HG02588 (cell line): ENCODE measurements around the gene GPATCH11.
A peak's percentile ranks its signal among the peaks of the same experiment; 100 is the strongest.

Source experiments
- ATAC-seq: cut with Tn5 transposase; IDR thresholded peaks from one replicate; pipeline ENCODE4 v1.9.1; 2021; ENCODE audit warnings: mild to moderate bottlenecking, moderate library complexity; ENCODE audit not compliant: unreplicated experiment

GPATCH11 gene

DNA sequence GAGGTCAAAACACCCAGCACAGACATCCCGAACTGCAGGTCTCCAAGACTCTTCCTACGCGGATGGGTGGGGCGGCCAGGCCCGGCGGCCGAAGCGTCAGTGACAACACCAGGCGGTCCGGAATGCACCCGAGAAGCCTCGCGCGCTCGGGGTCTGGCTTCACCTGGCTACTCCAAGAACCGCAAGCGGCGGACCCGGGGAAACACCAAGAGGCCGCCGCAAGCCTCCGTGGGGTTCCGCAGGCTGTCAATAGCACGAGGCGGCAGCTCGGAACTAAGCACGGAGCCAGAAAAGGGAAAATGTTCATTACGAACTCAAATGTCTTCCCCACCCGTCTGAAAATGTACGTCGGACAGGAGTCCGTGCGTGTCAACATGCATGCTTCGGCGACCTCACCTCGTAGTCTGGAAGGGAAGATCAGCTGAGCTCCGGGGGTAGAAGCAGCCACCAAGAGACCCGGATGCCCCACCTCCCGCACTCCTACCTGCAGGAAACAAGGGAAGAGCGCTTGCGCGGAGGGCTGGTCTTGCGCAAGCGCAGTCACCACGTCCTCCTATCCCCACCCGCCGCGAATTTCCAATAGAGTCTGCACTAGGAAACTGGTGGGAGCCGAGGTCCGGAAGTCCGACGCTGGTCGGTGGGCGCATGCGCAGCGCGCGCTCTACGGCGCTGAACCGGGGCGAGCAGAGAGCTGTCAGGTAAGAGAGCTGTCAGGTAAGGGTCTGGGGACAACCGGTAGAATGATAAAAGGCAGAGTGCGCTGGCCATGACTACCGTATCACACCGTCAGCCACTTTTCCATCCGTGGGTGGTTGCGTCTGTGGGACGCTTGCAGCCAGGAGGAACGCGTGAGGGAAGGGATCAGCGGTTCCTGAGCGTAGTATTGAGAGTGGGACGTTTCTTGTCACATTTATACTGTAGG, at the start of gene GPATCH11, which contains the start of gene HEATR5B:
Gene GPATCH11 (plus strand): TSS at position 646 of the 922 bp plus-strand sequence. CDS start 3,864 bp downstream, outside the sequence.
Gene HEATR5B (minus strand): TSS at position 500 of the 922 bp plus-strand sequence. CDS start 958 bp downstream, outside the sequence.
- ATAC-seq: peak; percentile 83

DNA sequence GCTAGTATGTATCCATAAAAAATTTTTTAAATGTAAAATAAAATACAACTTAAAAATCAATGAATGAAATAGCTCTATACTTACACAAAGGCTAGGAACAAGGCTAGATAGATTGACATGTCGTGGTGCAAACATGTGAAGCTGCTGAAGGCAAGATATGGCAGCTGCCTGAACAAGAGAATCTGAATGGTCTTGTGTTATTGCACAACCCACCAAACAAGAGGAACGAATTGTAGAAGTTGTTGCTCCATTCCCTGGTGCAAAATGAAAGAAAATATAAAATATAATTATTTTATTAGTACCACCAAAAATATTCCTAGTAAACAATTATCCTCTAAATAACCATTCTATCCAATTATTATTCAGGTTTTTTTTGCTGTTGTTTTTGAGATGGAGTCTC, 46.5 kb upstream of the GPATCH11 start:
- ATAC-seq: no peak

DNA sequence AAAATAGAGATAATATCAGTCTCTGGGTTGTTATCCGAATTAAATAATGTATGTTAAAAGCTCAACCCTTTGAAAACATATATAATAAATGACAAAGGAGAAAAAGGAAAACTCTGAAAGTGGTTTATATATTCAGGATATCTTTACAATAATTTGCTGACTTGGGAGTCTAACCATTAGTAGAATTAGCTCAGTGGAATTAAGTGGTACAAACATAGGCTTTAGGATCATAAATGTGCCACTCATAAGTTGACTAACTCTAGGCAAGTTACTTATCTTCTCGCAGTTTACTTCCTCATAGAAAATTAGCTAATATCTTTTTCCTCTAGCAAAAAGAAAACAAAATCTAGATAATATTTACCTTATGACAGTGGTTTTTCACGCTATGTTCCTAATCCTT, 44.7 kb upstream of the GPATCH11 start:
- ATAC-seq: no peak

DNA sequence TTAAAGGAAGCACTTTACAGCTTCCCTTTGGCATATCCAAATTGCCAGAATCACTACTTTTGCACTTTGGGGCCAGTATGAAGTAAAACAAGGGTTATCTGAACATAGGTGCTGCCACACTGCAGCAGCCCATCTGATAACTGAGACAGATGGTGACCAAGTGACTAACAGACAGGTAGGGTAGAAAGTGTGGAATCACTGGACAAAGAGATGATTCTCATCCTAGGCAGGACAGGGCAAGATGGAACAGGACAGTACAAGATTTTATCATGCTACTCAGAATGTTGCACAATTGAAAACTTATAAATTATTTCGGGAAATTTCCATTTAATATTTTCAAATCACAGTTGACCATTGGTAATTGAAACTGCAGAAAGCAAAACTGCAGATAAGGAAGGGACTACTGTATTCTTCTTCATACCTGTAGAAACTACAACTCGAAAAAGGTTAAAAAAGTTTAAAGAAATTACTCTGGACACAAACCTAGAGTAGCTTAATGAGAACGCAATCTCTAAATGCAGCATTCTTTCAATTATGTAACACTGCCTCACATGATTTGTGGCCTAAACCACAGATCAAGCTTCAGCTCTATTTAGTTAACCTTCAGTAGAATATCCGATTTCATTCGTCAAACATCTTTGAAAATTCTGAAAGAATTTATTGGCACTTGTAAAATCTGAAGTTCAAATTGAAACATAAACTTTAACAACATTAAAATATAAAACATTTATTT, 31.6 kb upstream of the GPATCH11 start:
- no peak for ATAC-seq

DNA sequence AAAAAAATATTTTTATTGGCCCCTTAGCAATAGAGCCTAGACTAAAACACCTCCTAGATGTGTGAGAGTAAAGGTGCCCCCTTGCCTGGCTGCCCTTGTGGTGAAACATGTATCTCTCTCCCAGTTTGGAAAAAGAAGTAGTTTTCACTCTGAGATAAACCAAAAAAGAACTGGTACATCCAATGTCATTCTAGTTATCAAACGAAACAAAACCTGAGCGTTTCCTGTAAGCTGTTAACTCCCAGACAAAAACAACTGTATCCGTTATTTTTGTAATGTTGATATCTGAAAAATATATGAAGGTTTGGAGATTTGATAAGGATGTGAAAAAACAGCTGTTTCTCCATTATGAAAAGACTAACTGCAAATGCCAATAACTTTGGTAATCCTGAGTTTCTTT, 24.5 kb upstream of the GPATCH11 start:
- ATAC-seq: no peak

DNA sequence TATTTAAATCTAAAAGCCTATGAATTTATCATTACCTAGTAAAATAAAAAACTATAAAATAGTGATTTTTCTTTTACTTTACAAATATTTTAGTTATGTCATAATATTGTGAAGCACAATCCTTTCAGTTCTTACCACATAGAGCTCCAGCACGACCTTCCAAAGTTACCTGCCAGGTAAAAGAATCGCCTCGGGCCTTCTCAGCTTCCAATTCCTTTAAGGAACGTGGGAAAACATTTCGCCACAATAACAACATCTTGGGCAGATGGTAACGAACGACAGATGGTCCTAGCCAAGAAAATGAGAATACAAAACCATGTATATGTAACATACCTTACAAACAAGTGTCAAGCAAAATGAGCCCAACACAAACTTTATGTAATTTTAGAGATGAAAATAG, 23.9 kb upstream of the GPATCH11 start:
- no peak for ATAC-seq

DNA sequence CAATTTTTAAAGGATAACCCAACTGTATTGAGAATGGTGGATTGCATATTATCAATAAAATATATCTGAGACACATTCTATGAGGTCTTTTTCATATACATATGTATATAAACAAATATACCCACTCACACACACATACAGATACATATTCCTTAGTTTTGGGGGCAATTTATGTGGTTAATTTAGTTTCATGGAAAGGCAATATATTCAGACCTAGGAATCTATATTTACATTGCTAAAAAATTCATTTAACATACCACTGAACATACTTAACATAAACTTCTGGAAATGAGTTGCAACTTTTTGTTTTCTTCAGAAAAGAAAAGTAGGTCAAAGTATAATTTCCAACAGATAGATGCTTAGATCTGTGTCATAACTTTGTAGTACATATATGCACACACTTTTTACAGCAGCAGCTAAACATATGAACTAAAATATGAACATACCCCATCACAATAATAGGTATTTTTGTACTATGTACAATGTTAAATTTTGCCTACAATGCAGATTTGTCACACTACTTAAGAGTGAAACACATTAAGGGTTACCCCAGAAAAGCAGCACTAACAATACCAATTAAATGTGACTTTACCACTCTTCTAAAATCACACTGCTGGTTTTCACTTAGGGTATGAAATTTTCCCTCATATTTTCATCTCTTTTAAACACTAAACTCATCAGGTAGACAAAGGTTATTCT, 23.2 kb upstream of the GPATCH11 start:
- no peak for ATAC-seq

DNA sequence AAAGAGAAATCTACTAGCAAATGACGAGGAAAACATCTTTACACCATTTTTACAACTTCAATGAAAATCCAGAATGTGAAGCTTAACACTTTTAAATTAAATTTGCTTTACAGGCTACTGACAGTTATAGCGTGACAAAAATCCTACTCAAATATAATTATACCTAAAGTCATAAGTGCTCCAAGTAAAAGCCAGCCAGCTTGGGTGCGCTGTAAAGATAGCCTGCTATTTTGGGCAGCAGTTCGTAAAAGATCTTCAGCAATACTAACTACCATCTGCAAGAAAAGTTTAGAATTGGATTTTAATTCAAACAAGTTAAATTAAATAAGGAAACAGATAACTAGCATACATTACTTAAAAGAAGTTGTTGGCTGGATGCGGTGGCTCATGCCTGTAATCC, 22.5 kb upstream of the GPATCH11 start:
- no peak for ATAC-seq

DNA sequence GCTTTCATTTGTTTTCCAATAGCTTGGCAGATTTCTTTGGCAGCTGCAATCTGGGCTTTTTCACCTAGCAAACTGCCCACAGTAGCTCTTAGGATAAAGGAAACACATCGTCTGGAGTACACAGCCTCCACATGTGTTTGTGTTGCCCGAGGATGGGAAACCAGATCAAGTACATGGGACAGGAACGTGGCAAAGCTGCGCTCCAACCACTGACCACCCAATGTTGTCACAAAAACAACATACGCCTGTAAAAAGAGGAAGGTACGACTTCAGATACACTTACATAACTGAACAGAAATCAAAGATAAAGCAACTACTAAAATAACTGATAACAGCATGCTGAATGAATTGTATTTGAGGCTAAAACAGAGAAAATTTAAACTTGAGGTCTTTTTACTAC, 15.6 kb upstream of the GPATCH11 start:
- no peak for ATAC-seq

DNA sequence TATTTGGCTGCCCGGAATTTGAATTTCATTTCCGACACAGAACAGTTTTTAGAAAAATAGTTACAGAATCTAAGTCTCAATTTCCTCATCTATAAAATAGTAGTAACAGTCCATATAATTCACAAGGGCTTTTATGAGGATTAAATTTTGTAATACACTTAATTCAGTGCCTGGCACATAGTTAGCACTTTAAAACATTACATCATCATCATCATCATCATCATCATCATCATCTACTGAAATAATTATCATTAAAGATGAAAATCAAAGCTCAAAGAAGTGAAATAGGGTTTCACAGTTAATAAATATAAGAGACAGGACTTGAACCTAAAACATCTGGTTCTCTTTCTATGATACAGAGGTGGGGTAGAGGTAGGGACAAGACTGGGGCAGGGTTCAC, 13.4 kb upstream of the GPATCH11 start:
- no peak for ATAC-seq

DNA sequence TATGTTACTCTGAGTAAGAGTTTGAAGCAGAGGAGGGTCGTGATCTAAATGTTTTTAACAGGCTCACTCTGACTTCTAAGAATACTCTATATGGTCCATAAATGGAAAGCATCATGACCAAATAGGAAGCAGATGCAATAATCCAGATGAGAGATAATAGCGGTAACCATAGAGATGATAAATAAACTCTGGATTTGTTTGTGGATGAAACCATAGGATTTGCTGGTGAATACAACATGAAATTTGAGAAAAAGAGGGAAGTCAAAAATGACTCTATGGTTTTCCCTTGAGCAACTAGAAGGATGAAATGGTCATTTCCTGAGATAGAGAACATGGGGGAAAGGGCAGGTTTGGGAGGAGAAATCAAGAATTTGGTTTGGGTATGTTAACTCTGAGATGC, 4.1 kb upstream of the GPATCH11 start:
- no peak for ATAC-seq

DNA sequence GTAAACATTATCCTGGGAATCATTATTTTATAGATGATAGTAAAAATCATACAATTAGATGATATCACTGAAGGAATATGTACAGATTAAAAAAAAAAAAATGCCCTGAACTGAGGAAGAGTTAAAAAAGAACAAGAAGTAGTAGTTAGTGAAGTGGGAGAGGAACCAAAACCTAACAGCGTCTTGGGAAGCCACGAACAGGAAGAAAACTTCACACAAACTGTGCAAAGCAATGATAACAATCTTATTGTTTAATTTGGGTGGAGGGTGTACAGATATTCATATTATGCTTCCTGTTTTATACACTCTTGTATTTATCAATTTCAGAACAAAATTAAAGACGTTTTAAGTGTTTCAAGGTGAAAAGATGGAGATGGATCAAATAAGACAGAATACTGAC, 3.6 kb upstream of the GPATCH11 start:
- ATAC-seq: no peak

DNA sequence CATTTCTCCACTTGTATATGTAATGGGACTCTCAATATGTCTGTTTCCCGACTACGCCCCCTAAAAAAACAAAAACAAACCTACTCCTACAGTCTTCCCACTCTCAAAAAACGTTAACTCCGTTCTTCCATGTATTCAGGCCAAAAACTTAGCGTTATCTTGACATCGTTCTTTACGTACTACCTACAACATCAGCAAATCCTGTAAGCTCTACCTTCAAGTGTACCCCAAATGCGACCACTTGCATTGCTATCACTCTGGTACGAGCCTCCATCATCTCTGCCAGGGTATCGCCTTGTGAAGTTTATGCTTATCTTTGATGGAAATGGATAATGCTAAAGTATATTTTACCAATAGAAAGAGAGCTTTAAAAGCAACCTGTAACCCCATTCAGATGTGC, 479 bp downstream of the GPATCH11 start:
- ATAC-seq: no peak

DNA sequence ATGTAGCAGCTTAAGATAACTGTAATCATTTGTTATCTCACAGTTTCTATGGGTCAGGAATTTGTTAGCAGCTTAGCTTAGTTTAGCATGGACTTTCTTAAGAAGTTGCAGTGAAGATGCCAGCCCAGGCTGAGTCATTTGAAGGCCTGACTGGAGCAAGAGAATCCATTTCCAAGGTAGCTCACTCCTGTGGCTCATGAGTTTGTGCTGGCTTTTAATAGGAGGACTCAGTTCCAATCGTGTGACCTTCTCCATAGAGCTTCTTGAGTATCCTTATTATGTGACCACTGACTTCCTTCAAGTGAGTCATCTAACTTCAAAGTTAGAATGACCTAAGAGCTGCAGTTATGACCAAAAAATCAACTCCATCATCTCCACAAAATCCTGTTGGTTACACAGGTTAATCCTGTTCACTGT, 1.4 kb downstream of the GPATCH11 start:
- ATAC-seq: no peak

DNA sequence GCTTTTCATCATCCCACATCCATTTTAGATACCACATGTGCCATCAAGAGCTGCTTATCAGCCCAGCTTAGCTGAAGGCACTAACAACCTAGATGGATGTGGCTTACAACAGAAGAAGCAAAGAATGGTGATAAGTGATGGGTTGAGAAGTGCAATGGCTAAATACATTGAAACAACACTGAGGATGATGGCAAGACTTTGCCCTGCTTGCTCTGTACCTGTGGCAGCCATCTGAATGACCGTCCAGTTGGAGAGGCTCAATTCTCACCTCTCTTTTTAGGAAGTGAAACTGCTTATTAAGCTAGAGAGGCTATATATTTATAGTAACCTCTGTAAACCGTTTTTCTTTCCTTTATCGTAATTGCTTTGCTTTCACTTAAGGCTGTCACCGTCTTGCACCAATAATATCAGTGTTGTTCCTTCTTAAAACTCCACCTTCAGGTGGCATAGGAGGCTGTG, 5.7 kb downstream of the GPATCH11 start:
- ATAC-seq: peak; percentile 89

DNA sequence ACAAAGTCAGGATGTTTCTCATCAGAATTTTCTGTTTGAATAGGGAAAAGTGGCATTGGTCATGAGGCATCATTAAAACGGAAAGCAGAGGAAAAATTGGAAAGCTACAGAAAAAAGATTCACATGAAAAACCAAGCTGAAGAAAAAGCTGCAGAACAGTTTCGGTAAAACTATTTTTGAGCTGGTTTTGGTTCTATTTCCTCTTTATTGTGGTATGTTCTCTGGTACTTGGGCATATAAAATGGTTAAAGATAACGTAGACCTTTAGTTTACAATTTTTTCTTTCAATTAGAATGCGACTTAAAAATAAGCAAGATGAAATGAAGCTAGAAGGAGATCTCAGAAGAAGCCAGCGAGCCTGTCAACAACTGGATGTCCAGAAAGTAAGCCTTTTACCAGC, 7.6 kb downstream of the GPATCH11 start:
- no peak for ATAC-seq

DNA sequence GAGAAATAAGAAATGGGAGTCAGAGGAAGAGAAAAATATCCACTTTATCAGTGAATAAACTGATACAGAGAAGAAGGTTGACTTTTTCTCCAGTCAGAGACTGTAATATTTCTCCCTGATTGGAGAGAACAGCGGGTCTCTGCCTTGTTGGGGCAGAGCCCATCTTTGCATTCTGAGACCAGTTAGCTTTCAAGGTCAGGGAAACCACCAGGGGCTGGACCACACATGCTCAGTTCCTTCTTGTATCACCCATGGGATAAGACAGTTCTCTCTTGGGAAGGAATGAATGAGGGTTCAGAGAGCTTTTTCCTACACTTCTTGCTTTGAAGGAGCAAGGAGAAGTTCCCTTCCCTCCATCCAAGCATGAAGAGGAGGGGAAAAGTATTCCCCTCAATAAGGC, 12.2 kb downstream of the GPATCH11 start:
- no peak for ATAC-seq

DNA sequence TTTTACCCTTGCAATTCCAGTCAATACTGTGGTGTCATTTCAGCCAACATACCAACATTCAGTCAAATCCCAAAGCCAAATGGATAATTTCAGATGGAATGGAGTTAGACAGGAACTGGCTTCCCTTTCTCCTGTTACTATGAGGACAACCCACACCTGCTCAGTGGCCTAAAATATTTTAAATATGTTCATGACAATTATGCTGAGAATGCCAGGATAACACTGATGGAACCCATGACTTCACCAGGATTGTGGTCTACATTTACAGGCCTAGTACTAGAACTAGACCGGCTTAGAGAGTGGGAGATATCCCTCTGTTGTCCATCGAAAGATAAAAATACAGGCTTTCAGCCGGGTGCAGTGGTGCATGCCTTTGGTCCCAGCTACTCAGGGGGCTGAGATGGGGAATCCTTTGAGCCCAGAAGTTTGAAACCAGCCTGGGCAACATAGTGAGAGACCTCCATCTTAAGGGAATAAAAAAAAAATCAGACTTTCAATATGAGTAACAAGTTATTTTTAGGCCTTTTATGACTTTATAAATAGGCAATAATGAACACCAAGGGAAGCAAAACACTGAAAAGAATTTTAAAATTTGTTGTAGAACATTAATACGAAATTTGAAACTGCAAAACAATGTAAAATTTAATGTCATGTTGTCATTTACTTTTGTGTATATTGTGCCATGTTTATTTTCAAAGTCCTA, 14.2 kb downstream of the GPATCH11 start:
- no peak for ATAC-seq

DNA sequence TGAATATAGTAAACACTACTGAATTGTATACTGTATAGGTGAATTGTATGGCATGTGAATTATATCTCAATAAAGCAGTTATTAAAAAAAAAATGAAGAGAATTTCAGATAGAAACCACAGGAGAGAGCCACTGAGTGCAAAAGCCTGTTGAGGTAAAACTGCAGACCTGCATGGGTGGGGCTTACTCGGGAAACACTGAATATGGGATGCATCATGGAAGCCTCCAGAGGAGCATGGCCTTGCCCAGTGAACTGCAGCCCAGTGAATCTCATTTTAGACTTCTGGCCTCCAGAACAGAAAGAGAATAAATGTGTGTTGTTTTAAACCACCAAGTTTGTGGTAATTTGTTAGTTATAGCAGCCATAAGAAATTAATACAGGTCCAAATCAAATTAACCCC, 15.7 kb downstream of the GPATCH11 start:
- ATAC-seq: no peak

DNA sequence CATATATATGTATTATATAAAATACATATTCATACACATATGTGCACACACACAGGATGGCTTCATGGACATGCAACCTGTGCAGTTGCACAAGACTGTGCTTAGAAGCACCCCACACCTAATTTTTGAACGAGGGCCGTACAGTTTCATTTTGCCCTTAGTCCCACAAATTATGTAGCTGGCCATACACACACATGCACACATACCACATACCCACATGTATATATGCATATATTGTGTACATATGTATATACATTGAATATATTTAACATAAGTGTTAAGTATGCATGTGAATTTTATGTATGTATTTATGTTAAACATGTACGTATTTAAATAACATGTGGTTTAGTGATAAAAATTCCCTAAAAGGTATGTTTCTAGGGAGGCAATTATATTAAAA, 18.3 kb downstream of the GPATCH11 start:
- ATAC-seq: no peak

DNA sequence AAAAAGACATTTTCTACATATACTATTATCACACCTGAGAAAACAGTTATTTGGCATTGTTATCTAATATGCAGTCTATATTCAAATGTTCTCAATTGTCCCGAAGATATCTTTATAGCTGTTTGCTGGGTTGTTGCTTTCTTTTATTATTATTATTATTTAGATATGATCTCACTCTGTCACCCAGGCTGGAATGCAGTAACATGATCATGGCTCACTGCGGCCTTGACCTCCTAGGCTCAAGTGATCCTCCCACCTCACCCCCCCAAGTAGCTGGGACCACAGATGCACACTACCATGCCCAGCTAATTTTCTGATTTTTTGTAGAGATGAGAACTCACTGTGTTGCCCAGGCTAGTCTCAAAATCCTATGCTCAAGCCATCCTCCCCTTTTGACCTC, 19.9 kb downstream of the GPATCH11 start:
- no peak for ATAC-seq
